ENCODE results near the gene DDX10.

DNA sequence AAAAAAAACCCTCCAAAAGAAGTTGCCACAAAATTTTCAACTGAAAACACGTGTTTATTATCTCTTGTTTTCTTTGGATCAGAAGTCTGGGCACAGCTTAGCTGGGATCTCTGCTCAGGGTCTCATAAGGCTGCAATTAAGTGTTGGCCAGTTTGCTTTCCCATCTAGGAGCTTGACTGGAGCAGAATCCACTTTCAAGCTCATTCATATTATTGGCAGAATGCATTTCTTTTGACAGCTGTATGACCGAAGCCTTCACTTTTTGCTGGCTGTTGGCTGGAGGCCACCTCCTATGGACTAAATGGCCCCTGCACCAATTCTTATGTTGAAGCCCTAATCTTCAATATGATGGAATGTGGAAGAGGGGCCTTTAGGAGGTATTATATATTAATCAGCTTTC lies 139.6 kb downstream of the DDX10 start:
- TF ChIP-seq CREB1 (IDR thresholded peaks at IDR 0.05): no peak
- TF ChIP-seq RAD21 (IDR thresholded peaks at IDR 0.05 in 1 of 2, conservative IDR thresholded peaks at IDR 0.05 in 1 of 2; ENCODE audit: low read depth in 2 of 2, low read length in 2 of 2): no peak
- TF ChIP-seq, protein P1, sequence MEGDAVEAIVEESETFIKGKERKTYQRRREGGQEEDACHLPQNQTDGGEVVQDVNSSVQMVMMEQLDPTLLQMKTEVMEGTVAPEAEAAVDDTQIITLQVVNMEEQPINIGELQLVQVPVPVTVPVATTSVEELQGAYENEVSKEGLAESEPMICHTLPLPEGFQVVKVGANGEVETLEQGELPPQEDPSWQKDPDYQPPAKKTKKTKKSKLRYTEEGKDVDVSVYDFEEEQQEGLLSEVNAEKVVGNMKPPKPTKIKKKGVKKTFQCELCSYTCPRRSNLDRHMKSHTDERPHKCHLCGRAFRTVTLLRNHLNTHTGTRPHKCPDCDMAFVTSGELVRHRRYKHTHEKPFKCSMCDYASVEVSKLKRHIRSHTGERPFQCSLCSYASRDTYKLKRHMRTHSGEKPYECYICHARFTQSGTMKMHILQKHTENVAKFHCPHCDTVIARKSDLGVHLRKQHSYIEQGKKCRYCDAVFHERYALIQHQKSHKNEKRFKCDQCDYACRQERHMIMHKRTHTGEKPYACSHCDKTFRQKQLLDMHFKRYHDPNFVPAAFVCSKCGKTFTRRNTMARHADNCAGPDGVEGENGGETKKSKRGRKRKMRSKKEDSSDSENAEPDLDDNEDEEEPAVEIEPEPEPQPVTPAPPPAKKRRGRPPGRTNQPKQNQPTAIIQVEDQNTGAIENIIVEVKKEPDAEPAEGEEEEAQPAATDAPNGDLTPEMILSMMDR (IDR thresholded peaks at IDR 0.05; ENCODE audit: control extremely low read depth in 1 of 3, insufficient read depth in 1 of 3, low read depth in 1 of 3, low read length in 3 of 3): no peak
- no peak for TF ChIP-seq HDAC2 (IDR thresholded peaks at IDR 0.05; ENCODE audit: borderline replicate concordance in 1 of 2, low read depth in 2 of 2, low read length in 2 of 2)
- no peak for TF ChIP-seq FOSL1 (IDR thresholded peaks at IDR 0.05; ENCODE audit: insufficient read depth, low read depth, low read length)
- TF ChIP-seq POLR2AphosphoS5 (IDR thresholded peaks at IDR 0.05; ENCODE audit: low read depth, low read length): no peak
- TF ChIP-seq, protein P2, sequence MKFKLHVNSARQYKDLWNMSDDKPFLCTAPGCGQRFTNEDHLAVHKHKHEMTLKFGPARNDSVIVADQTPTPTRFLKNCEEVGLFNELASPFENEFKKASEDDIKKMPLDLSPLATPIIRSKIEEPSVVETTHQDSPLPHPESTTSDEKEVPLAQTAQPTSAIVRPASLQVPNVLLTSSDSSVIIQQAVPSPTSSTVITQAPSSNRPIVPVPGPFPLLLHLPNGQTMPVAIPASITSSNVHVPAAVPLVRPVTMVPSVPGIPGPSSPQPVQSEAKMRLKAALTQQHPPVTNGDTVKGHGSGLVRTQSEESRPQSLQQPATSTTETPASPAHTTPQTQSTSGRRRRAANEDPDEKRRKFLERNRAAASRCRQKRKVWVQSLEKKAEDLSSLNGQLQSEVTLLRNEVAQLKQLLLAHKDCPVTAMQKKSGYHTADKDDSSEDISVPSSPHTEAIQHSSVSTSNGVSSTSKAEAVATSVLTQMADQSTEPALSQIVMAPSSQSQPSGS (IDR thresholded peaks at IDR 0.05; ENCODE audit: low read length): no peak
- TF ChIP-seq KDM1A (IDR thresholded peaks at IDR 0.05; ENCODE audit: borderline replicate concordance, low read length): no peak
- TF ChIP-seq, protein P3, sequence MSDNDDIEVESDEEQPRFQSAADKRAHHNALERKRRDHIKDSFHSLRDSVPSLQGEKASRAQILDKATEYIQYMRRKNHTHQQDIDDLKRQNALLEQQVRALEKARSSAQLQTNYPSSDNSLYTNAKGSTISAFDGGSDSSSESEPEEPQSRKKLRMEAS (IDR thresholded peaks at IDR 0.05): no peak

Measured in H1 (cell line).